ENCODE measurements around the gene SLC6A7. TPM values are rescaled to one million over a fixed set of nuclear protein-coding genes. Genes with fewer than 3 reads are reported as not detected.
A peak's percentile ranks its signal among the peaks of the same experiment; 100 is the strongest.

SLC6A7 gene
- total and polyA plus RNA-seq, 8 donors = not detected

DNA sequence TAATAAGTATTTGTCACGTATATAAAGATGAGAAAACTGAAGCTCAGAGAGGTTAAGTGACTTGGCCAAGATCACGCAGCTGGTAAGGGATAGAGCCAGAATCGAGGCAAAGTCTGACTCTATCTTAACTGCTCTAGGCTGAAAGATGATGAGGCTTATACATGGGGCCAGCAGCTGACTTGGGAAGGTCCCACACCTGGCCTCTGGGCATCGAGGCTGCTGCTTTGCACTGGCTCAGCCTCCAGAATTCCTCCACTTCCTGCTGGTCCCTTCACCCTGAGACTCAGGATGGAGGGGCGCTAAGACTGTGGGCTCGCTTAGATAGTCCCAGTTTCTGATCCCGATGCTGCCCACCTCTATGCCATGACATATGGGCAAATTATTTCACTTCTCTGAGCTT, 64.5 kb downstream of the SLC6A7 start:
- H3K27ac ChIP-seq = no peak overlapping the region
- WGBS, 2 donors = 73 to 78% methylated on average over 7 of the region's 7 CpGs
- no peaks in the 10 kb centered on the region for H3K36me3 ChIP-seq
- no peaks in the 10 kb centered on the region for H3K27me3 ChIP-seq
- no peaks in the 10 kb centered on the region for H3K9me3 ChIP-seq
- TF ChIP-seq CTCF (IDR thresholded peaks at IDR 0.05) = no peak
- no peak overlapping the region for H3K4me3 ChIP-seq
- DNase-seq (no peak), ATAC-seq (no peak), FAIRE-seq (no peak)
- intact Hi-C loops (cut with DNase I) = no loop called here
- no peaks in the 10 kb centered on the region for H3K4me1 ChIP-seq

GRCh38 chr5:150254774-150255173, 64.9 kb downstream of the SLC6A7 start:
- Histone ChIP-seq H3K9me3 (no peaks in the 10 kb centered on the region), H3K36me3 (no peaks in the 10 kb centered on the region), H3K4me1 (no peaks in the 10 kb centered on the region), H3K27ac (no peak overlapping the region), H3K4me3 (no peak overlapping the region), H3K27me3 (no peaks in the 10 kb centered on the region)
- DNase-seq (no peak), FAIRE-seq (no peak), ATAC-seq (no peak)
- no peak for TF ChIP-seq CTCF (IDR thresholded peaks at IDR 0.05)
- 47 to 67% methylated on average over 4 of the region's 4 CpGs for WGBS, 2 donors
- intact Hi-C loops (cut with DNase I) = no loop called here

- no peaks in the 10 kb centered on the region for H3K36me3 ChIP-seq
- no peak overlapping the region for H3K27ac ChIP-seq
- intact Hi-C loops (cut with DNase I) = no loop called here
- no peak for TF ChIP-seq CTCF (IDR thresholded peaks at IDR 0.05)
- no peaks in the 10 kb centered on the region for H3K27me3 ChIP-seq
- 82 to 83% methylated on average over 6 of the region's 6 CpGs for WGBS, 2 donors
- DNase-seq (no peak), FAIRE-seq (no peak), ATAC-seq (peak in 1 of 4 donors; percentile 18)
- H3K9me3 ChIP-seq = no peaks in the 10 kb centered on the region
- H3K4me3 ChIP-seq = no peak overlapping the region
- H3K4me1 ChIP-seq = no peaks in the 10 kb centered on the region
These were observed 66.0 kb downstream of the SLC6A7 start for GRCh38 chr5:150255659-150256409.

- Histone ChIP-seq H3K27me3 (no peaks in the 10 kb centered on the region), H3K36me3 (no peaks in the 10 kb centered on the region), H3K4me3 (no peak overlapping the region), H3K4me1 (no peaks in the 10 kb centered on the region), H3K27ac (no peak overlapping the region), H3K9me3 (no peaks in the 10 kb centered on the region)
- WGBS, 2 donors = 53 to 54% methylated on average over 12 of the region's 12 CpGs
- TF ChIP-seq CTCF (IDR thresholded peaks at IDR 0.05) = no peak
- DNase-seq (peak in 1 of 6 donors; percentile 45), ATAC-seq (peak in 3 of 4 donors; percentile 19 to 74 (median 52)), FAIRE-seq (no peak)
- intact Hi-C loops (cut with DNase I) = no loop called here
These were observed 66.7 kb downstream of the SLC6A7 start for GRCh38 chr5:150256410-150257064.

- intact Hi-C loops (cut with DNase I) = no loop called here
- Histone ChIP-seq H3K4me3 (no peak overlapping the region), H3K4me1 (no peaks in the 10 kb centered on the region), H3K9me3 (no peaks in the 10 kb centered on the region), H3K27me3 (no peaks in the 10 kb centered on the region), H3K36me3 (no peaks in the 10 kb centered on the region), H3K27ac (no peak overlapping the region)
- no peak for TF ChIP-seq CTCF (IDR thresholded peaks at IDR 0.05)
- no peak for DNase-seq
- no peak for FAIRE-seq
- no peak for ATAC-seq
- 91 to 92% methylated on average over 10 to 11 of the region's 11 CpGs for WGBS, 2 donors
These were observed 67.6 kb downstream of the SLC6A7 start for GRCh38 chr5:150257424-150257823.

Data from pancreas (tissue), 10 donors.